NCI-H146 treated with DMSO at 0.1 percent for 48 hours (cell line): Measurements from ENCODE around the gene SHC3.

ENCODE experiments used
- DNase-seq: peaks from one replicate; lab custom pipeline; 2025; ENCODE audit not compliant: unreplicated experiment; lab: John Stamatoyannopoulos, UW

SHC3 gene

DNA sequence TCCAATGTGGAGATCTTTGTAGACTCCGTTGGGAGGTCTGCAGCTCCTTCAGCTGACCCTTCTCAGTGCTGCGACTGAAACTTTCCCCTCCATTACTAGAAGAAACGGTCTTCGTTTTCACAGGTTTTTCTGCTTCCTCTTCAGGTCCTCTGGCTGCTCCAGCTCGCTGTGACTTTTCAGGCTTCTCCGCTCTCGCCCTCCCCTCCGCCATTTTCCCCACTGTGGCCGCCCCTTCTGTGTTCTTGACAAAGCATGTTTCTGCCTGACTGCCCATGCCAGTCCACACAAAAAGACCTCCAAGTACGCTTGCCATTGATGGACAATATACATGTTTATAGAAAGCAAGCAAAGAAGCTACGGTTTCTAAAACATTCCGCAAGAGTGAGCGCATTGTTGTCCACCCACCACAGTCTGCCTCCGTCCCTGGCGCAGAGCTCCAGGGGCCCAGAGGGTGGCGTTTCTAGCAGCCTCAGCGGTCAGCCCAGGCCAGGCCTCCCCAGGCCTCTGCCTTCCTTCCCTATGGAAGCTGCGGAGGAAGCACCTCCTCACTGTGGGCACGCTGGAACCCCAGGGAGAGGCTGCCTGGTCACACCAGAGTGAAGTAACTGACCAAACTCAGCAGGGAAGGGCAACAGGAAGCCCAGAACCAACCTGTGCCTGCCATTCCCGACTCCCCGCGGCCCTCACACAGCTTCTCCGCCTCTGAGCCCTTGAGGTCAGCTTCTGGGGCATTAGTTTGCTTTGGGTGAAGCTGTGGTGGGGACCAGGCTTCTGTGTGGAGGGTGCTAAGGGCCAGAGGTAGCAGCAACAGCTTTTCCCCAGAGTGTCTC is 207.3 kb downstream of the SHC3 start:
- no peak for DNase-seq

DNA sequence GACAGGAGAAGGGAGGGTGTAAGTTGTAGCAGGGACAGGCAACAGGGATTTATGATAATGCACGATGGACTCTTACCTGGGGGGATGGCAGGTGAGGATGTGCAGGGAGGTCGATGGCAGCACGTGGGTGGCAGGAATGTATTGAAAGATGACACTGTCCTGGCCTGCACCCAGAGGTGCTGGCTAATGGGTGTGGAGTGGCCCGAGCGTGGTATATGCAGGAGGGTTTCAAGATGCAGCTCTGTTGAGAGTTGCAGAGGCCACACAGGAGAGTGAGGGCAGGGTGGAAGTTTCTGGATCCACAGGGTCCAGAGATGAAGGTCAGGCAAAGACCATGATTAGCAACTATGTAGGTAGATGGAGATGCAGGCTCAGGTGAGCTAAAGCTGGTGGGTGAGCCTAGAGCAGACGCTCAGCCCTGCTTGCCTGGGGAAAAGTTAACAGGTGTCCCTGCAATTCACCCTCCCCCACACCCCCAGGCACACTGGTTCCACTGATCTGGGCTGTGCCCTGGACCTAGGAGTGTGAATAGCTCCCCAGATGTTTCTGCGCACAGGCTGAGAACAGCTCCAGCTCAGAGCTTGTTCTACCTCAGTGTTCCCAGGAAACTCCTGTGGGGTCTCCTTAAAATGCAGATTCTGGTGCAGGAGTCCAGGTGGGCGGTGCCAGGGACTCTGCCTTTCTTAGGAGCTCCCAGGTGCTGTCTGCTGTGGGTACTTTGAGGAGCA is 208.8 kb downstream of the SHC3 start:
- no peak for DNase-seq

DNA sequence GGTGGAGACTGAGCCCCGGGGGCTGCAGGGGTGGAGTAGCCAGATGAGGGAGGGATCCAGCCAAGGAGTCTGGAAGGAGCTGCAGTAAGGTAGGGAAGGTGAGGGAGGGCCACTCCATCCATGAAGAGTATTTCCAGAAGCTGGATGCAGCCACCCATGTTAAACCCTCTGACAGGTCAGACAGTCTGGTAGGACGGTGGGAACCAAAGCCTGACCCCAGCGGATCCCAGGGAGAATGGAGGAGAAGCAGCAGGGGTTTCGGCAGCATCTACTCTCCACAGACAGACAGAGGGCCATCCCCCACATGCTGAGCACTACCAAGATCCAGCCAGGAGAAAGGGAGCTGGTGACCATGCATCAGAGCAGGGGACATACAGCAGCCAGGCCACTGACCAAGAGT is 209.8 kb downstream of the SHC3 start:
- DNase-seq = no peak

DNA sequence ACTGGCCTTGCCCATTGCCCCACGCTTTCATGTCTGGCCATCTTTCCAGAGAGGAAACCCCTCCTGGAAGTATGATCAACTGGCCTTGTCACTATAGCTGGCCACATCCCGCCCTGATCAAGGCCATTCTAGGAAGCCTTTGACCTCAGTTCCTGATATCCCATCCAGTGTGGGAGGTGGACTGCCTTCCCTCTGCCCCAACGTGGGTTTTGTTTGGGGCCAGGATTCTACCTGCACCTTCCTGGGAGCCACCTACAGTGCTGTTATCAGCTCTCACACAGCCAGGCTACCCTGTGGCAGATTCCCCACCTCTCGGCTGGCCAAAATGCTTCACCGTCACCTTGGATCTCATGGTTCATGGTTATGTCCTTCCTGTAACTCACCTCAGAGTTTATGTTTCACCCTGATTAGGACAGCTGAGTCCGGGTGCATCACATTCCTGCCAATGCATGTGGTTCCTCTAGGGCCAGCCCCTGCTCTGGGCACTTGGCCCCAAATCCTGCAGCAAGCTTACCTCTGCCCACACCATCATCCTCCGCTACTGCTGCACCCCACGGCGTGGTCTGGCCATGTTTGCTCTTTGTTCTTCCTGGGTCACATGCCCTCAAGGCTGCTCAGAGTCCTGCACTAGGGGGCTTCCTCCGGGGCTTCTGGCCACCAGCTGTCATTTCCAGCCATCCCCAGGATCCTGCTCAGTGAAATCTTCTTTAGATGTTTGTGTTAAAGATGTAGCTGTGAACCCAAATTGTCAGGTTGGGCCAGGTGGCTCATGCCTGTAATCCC is 211.5 kb downstream of the SHC3 start:
- no peak for DNase-seq

DNA sequence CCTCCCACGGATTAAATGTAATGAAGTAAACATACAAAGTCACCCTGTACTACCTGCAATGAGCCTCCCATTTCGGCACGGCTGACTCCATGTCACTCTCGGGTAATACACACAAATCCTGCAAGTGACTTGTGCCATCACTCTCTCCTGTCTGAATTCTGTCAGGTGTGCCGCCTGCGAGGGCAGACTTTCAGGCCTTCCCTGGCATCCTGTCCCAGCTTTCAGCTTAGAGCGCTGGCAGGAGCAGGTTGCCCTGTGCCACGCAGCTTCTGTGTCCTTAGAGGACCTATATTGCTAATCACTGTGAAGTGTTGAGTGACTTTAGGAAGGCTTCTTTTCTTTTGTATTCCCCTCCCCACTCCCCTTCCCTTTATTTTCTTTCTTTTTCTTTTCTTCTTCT is 213.1 kb downstream of the SHC3 start:
- no peak for DNase-seq

DNA sequence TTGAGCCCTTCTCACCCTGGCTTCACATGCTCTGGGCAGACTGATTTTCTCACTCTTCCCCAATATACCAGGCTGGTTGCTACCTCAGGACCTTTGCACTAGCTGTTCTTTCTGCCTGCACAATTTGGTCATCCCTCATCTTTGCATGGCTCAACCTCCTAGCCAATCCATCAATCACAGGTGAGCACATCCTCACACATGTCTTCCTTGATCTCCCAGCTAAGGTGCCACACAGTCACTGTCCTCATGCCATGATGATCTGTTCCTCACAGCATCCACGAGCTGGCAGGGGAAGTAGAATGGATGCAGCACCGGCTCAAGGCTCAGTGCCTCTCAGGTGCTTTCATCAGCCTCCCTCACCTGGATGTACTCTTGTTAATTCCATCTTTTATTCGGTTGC is 218.0 kb downstream of the SHC3 start:
- no peak for DNase-seq

DNA sequence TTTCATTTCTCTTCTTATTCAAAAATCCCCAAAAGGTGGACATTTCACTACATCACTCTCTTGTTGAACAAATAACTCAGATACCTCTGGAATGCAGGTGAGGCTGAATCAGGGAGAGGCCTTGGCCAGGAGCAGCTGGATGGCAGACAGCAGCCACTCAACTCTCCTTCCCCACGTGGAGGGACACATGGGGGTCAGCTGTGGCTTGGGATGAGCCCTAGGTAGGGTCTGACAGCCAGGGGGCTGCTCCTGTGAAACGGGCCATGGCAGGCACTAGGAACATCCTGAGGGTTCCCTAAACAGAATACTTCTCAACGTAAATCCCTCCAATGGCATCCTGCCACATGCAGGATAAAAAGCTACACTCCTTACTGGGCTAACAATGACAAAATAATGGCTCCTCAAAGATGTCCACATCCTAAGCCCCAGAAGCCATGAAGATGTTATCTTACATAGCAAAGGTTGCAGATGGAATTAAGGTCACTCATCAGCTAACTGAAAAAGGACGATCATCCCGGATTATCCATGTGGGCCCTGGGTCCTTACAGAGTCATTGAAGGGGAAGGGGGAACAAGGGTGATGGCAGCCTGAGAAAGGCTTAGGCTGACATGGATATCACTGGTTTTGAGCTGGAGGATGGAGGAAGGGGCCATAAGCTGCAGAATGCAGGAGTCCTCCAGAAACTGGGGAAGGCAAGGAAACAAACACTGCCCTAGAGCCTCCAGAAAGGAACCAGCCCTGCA is 218.7 kb downstream of the SHC3 start:
- no peak for DNase-seq

DNA sequence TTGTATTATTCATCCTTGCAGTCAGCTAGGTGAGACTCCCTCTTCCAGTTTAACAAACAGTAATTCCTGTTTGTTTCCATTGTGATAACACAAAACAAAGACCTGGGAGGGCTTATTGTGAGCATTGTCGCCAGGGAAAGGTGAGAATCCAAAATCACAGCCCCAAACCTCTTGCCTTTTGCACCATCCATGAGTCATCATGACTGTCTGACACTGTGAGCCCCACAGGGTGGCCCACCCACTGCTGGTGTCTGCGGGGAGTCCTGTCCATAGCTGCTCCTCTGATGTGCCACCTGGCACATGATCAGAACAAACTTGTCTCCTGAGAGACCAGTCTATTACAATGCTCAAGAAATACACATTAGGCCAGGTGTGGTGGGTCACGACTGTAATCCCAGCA is 221.1 kb downstream of the SHC3 start:
- DNase-seq = no peak
